PC-3 (cell line): ENCODE results near the gene LRRC45.

Experiments used
- CTCF ChIP-seq: fragments of 300-600 bp; sonication (generic); conservative IDR thresholded peaks from 2 replicates; pipeline ENCODE4 v1.5.1; 2017; ENCODE audit warnings: antibody characterized with exemption, low read depth, mild to moderate bottlenecking, low read length
- EZH2 ChIP-seq: fragments of 300-600 bp; sonication (generic); IDR thresholded peaks from one replicate; pipeline ENCODE4 v1.6.1; 2017; ENCODE audit warnings: antibody characterized with exemption, mild to moderate bottlenecking, low read length; ENCODE audit not compliant: unreplicated experiment
- EZH2phosphoT487 ChIP-seq: fragments of 300-600 bp; sonication (generic); IDR thresholded peaks from 2 replicates; pipeline ENCODE4 v1.6.1; 2018; ENCODE audit warnings: mild to moderate bottlenecking, antibody characterized with exemption, low read length, borderline replicate concordance

GRCh38 chr17:82028966-82029365, 5.9 kb downstream of the LRRC45 start:
- TF ChIP-seq CTCF (no peak), EZH2phosphoT487 (no peak), EZH2 (no peak)
